ENCODE measurements around the gene GUCA2B.

GRCh38 chr1:42158189-42158588, 5.0 kb downstream of the GUCA2B start:
- TF ChIP-seq GATA2 (IDR thresholded peaks at IDR 0.05; ENCODE audit: low read depth, low read length) (no peak), GATA3 (IDR thresholded peaks at IDR 0.05; ENCODE audit: low read depth, low read length) (no peak)
